ENCODE data around the gene GRIK2.

Gene GRIK2

DNA sequence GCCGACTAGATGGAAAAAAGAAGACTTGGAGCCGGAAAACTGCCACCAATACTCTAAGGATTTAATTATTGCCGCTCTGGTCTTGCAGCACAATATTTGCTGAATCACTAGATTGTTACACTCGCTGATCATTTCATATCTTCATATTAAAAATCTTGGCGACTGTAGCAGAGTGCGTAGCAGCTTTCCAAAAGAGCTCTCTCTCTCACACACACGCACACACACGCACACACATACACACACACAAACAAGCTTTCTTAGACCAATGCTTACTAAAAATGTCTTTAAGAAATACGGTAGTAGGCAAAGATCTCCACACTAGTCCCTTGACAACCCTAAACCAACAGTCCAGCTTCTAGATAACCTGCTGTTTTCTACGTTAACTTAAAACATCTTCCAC, 7.7 kb downstream of the GRIK2 start:
- no peak for DNase-seq

GRCh38 chr6:101401792-101402621, 8.5 kb downstream of the GRIK2 start:
- no peak for DNase-seq

DNA sequence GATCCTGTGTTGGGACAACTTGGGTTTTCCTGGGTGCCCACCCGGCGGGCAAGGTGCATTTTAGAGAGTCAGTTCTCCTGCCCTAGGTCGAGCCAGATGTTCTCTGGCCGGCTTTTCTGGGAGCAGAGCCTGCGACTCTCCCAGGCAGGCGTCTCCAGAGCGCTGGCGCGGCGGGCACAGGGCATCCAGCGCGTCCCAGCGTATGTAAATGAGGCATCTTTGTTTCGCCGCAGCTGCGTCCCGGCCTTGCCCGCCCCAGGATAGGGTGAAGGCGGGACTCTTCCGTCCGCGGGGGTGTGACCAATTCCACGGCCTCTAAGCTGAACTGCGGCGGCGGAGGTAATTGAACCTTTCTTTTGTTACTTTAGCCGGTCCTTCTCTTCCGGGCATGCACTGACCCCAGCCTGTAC, 9.1 kb downstream of the GRIK2 start:
- no peak for DNase-seq

DNA sequence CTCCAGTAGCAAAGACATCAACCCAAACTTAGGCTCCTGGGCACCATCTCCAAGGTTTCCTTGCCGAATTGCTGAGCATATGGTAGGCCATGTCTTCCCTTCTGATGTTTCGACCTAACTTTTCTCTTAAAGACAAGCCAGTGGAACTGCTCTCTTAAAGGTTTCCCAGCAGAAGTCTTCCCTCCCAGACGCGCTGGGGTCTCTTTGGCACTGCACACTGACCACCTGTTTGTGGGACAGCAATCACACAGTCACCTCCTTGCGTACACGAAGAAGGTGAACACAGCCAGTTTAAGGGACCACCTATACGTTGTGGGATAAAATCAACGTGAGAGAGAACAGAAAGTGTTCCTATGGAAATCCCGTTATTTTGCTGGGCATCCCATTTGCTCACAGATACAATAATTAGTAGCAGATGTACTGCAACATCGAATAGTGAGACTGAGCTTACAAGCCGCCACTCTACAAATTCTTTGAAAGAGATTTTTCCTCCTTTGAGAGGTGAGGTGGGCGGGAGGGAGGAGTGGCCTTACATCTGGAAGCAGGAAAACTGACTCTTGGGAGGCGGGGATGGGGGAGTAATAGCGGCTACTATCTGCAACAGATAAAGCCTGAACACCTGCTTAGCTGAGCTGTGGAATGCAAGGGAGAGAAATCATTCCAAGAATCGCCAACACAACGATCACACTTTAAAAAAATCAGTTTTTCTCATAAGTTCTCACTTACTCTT, 9.9 kb downstream of the GRIK2 start:
- no peak for DNase-seq

- DNase-seq, result no peak
Measured at GRCh38 chr6:101404775-101405174, 11.3 kb downstream of the GRIK2 start.

GRCh38 chr6:101413773-101414172, 20.3 kb downstream of the GRIK2 start:
- DNase-seq, result no peak

DNA sequence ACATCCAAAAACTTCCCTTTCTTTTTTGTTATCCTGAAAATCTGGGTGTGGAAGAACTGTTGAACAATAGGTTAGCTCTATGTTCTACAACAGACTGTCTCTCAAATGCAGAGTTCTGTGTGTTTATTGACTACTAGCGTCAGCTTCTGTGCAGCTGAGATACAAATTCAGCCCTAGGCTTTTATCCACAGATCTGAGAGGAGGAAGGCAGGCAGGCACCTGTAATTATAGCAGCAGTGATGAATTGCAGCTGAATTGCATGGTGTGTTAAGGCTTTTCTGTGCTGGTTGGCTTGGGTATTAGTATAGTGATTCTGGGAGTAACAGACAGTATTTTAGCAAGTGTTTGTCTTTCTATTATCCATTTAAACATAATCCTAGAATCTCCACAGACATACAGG, 24.4 kb downstream of the GRIK2 start:
- DNase-seq, result no peak

- DNase-seq, result no peak
Measured at GRCh38 chr6:101422251-101422650, 28.7 kb downstream of the GRIK2 start.

GRCh38 chr6:101422811-101423210, 29.3 kb downstream of the GRIK2 start:
- no peak for DNase-seq

DNA sequence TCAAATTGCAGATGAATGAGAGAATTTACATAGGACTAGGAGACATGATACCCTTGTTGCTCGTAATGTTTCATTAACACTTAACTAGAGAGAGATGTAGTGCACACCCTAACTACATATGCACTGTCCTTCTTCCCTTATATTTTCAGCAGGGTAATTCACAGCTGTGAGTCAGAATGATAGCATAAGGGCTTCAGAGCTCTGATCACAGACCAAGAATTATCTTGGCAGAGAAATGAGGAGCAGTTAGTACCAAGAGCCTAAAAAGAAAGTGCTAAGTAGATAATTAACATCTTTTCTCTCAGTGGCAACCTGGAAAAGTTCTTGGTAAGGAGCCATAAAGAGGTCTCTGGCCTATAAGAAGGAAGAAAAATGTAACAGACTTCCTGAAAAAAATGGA, 35.8 kb downstream of the GRIK2 start:
- DNase-seq, result no peak

DNA sequence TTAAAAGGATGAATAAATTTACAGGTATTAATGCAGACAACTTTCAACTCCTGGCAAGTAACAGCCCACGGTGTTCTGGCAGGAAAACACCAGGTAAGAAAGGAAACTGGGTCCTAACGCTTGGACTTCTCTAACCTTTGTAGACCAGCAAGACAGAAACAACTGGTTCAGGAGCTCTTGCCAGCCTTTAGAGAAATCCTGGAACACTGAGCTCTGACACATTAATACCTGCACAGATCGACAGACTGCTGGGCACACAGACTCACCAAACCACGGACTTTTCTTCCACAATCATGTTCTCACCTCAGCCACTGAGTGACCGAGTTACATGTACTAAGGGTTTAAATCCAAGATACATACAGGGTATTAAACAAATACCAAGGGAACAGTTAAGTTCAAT, 36.3 kb downstream of the GRIK2 start:
- DNase-seq, result no peak

- no peak for DNase-seq
Measured at GRCh38 chr6:101433141-101433540, 39.6 kb downstream of the GRIK2 start.

- DNase-seq, result no peak
Measured at GRCh38 chr6:101434601-101435000, 41.1 kb downstream of the GRIK2 start.

DNA sequence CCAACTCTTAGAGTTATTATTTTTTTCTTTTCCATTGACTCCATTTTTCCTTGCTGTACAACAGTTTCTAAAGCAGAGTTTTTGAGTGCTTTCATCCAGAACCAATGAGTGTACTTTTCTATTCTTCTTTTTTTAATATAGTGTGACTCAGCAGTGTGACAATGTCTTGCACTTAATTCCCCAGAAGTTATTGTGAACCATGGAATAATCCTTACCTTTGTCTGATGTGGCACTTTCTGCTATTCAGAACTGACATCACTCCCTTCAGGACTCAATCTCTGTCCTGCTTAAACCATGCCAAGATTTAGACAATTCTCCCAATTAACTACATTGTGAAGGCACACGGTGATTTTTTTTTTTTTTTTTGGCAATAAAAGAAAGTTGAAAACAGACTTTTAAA, 41.5 kb downstream of the GRIK2 start:
- no peak for DNase-seq

DNA sequence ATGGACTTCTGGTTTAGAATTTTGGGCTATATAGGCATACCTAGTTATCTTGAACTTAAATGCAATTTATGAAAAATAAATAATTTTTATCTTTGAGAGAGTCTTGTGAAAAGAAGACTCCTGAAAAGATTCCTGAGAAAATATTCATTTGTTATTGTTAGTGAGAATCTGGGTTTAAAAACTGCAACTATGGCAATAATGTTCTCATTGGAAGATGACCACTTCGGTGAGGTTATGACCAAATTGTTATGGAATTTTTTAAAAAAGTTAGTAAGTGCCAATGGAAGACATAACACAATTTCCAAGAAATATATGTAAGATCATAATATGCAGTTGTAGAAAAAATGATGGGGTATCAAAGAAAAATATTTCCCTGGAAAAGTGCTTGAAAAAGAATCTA, 46.3 kb downstream of the GRIK2 start:
- DNase-seq, result no peak

DNA sequence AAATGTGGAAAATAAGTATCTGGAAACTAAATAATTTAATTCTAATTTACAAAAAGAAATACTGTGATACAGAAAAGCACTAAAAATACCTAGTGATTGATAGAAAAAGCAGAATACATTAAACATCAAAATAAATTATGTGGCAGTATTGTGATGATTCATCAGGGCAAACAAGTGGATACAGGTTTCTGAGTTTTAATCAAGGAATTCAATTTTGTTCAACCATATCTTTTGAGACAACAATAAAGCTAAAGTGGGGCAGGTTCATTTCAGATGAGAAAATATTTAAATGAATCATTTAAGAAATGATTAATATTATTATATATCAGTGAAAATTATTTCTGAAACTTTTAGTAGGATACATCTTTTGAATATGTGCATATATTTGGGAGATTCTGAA, 49.8 kb downstream of the GRIK2 start:
- no peak for DNase-seq

- DNase-seq, result no peak
Measured at GRCh38 chr6:101444717-101445116, 51.2 kb downstream of the GRIK2 start.

- DNase-seq, result no peak
Measured at GRCh38 chr6:101445527-101445926, 52.0 kb downstream of the GRIK2 start.

DNA sequence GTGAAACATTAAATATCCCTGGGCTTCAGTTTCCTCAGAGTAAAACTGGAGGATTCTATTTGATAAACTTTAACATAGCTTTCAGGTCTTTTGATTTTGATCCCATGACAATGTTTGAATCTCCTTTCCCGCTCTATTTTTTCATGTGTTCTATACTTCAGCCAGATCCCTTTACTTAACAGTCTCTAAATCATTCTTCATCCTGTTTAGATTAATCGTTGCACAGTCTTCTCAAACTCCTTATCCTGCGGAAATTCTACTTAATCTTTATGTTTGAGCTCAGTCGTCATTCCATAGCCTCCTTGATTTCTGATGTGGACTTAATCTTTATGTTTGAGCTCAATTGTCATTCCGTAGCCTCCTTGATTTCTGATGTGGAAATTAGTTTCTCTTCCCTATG, 57.4 kb downstream of the GRIK2 start:
- no peak for DNase-seq

DNA sequence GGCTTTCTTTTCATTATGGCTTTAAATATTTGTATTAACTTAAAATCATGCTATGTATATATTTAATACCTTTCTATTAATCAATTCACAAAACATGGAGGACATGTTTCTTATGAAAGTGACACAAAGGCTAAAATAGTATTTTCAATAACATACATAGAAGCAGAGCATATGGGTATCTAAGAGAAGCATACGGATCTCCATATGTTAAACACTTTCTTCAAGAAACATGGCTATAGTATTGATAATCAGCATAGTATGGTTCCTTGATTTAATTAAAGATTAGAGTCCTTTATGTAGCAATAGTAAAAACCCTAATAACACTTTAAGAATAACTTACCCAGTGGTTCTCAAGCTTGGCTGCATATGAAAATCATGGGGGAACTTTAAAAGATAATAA, 58.5 kb downstream of the GRIK2 start:
- no peak for DNase-seq

DNA sequence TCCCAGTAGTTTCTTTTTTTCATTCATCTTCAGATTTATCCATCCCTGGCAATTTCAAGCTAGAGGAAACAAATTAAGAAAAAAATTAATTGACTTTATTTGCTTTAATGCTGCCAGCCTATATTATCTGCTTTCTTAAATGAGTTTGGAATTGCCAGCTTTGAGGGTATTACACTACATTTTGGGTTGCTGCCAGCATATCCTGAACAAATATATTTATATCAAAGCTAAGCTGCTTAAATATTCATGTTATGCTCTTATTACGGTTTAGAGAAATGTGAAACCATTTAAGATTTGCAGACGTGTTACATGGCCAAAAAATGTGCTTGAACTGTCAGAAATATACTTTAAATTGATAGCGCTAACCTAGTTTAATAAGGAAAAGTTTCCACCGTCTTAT, 59.7 kb downstream of the GRIK2 start:
- DNase-seq, result no peak

DNA sequence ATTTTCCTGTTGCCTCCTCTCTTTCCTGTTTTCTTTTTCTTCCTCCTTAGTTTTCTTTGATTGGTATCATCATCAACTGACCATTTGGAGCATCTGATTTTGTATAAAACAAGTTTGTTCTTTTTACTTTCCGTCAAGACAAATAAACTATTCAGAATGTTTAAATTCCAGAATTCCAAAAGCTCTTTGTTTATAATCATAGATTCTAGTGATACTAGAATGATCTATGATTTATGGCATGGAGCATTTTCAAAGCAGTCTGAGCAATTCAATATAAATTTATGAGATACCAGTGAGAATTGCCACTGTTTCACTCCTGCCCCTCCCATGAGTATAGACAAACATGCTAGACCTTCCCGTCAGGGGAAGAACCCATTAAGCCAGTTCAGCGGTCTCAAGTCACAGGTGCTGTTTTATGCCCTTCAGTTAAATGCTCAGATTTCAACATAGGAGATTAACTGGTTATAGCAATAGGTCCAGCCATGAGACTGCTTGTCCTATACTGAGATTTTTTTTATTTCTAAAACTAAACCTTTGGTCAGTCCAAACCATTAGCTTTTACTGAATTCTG, 60.7 kb downstream of the GRIK2 start:
- DNase-seq, result no peak

DNA sequence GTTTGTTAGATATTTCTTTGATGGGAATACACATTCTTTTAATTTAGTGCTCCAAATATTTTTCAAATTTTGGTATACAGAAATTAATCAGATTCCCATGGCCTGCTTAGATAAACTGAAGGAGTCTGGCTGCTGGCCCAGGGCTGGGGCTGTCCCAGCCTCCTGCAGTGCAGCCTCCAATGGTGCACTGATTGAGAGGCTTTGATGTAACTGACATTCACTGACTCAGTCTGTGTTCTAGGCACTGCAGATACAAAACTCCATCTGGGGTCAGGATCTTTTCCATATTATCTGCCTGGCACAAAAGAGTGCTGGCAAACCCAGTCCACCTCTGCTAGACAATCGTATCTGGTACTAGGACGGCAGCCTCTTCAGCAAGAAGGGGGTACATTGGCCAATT, 64.8 kb downstream of the GRIK2 start:
- no peak for DNase-seq

GRCh38 chr6:101458826-101459225, 65.3 kb downstream of the GRIK2 start:
- no peak for DNase-seq

Measured in activated T-cell treated with anti-CD3 and anti-CD28 coated beads, Interleukin-2, amount 50 U/mL, for 1 hour (primary cell).